Islet of Langerhans (tissue), 1 donor: ENCODE results near the gene VSTM2B.

Source experiments
- FAIRE-seq: peaks from one replicate; lab custom pipeline; 2011; peaks lifted over from hg19 to GRCh38; lab: Jason Lieb, UNC

The VSTM2B gene

GRCh38 chr19:29596885-29597525 is 71.2 kb downstream of the VSTM2B start:
- FAIRE-seq: no peak

- no peak for FAIRE-seq
Measured at GRCh38 chr19:29598036-29598435, 72.2 kb downstream of the VSTM2B start.

- FAIRE-seq: no peak
Measured at GRCh38 chr19:29598496-29598895, 72.7 kb downstream of the VSTM2B start.

GRCh38 chr19:29603308-29603707 is 77.5 kb downstream of the VSTM2B start:
- no peak for FAIRE-seq

GRCh38 chr19:29605653-29606419 is 80.0 kb downstream of the VSTM2B start, which contains the start of gene POP4:
Gene POP4, plus strand, starts transcription at chr19:29606283. Its CDS starts 36 bp downstream, at chr19:29606319.
- no peak for FAIRE-seq

GRCh38 chr19:29606420-29606747 is 80.6 kb downstream of the VSTM2B start:
- FAIRE-seq: no peak

GRCh38 chr19:29609636-29610035 is 83.8 kb downstream of the VSTM2B start:
- no peak for FAIRE-seq

GRCh38 chr19:29610213-29610573 is 84.4 kb downstream of the VSTM2B start:
- no peak for FAIRE-seq

- FAIRE-seq: no peak
Measured at GRCh38 chr19:29610574-29611271, 84.9 kb downstream of the VSTM2B start.

- FAIRE-seq: no peak
Measured at GRCh38 chr19:29612121-29612520, 86.3 kb downstream of the VSTM2B start.

GRCh38 chr19:29612801-29613595 is 87.2 kb downstream of the VSTM2B start:
- FAIRE-seq: no peak

GRCh38 chr19:29614046-29614445 is 88.3 kb downstream of the VSTM2B start:
- FAIRE-seq: no peak
